Right cardiac atrium (tissue), 5 donors: ENCODE data around the gene IL17C. TPM values are rescaled to one million over a fixed set of nuclear protein-coding genes. Genes with fewer than 3 reads are reported as not detected.
A peak's percentile ranks its signal among the peaks of the same experiment; 100 is the strongest.
"Not testable (repeated sequence)": the region's sequence is repeated elsewhere in the genome, so short reads cannot be mapped to it uniquely, and the experiment has no call there.

Source experiments
- ATAC-seq, 2 donors: fragments of 200-7000 bp; cut with Tn5 transposase; one replicate each; pipeline versions ENCODE4 v1.8.0 to v1.9.1; 2020; ENCODE audit warnings: moderate library complexity in 2 of 2, mild to moderate bottlenecking in 1 of 2
- DNase-seq, 3 donors: peaks; one replicate each; pipeline ENCODE4 v3.0.0-alpha.2; 2020
- H3K27ac ChIP-seq: one replicate; pipeline ENCODE4 v1.5.1; 2013; ENCODE audit warnings: mild to moderate bottlenecking, low read length, control low read depth, moderate library complexity
- H3K27me3 ChIP-seq: one replicate; pipeline ENCODE4 v1.6.1; 2013; ENCODE audit not compliant: control insufficient read depth, insufficient read depth
- H3K4me1 ChIP-seq: one replicate; pipeline ENCODE4 v1.6.1; 2013; ENCODE audit warnings: low read length; ENCODE audit not compliant: control insufficient read depth, insufficient read depth
- H3K4me3 ChIP-seq: one replicate; pipeline ENCODE4 v1.5.1; 2013; ENCODE audit warnings: low read length, control low read depth
- H3K9me3 ChIP-seq: one replicate; pipeline ENCODE4 v1.6.1; 2013; ENCODE audit warnings: low read length; ENCODE audit not compliant: control insufficient read depth
- WGBS: extraction: QIAGEN DNeasy Blood & Tissue Kit; methylation state at CpG from one replicate; pipeline ENCODE4 v1.1.7; 2013; 5-methylcytosine and 5-hydroxymethylcytosine counted together
- intact Hi-C, 4 donors: fragments of 100-400 bp; cut with DNase I; formaldehyde crosslinking; loops; one replicate each; pipeline versions ENCODE4 v1.11.0 to v1.14.0; 2022 to 2023
- polyA plus RNA-seq: library from polyadenylated mRNA; stranded (reverse); fragments of 200-250 nt; gene quantifications from one replicate; pipeline ENCODE4 v1.2.3, GENCODE V29; 2013
- total RNA-seq, 4 donors: library from RNA; stranded (reverse); fragmentation: NEBNext Ultra II Directional; extraction: Animal tissue kit (Norgen Biotek cat#: 25700); gene quantifications; one replicate each; pipeline ENCODE4 v1.2.1, GENCODE V29; 2021
- donor health status: healthy with polysubstance abuse.
- donor health status: DM: no; HTN: yes; CAD: no.
- donor health status: DM: no; HTN: no; CAD: no.
- donor health status: DM: no; HTN: yes; CAD: no; lungs with severe emphysema.
- donor health status: DM: yes; HTN: yes; CAD: no.

IL17C gene
- total and polyA plus RNA-seq, 5 donors = not detected

GRCh38 chr16:88599092-88599733, 39.2 kb upstream of the IL17C start:
- Histone ChIP-seq H3K27ac (peak overlapping the region; percentile 95), H3K9me3 (no peaks in the 10 kb centered on the region), H3K4me3 (no peak overlapping the region), H3K27me3 (no peaks in the 10 kb centered on the region), H3K4me1 (peaks cover 10% of the 10 kb centered on the region)
- WGBS = 57% methylated on average over 14 of the region's 14 CpGs
- ATAC-seq = peak; percentile 83 to 91
- peak; percentile 84 to 94 (median 94) for DNase-seq
- intact Hi-C loops = no loop called here

- Histone ChIP-seq H3K4me3 (no peak overlapping the region), H3K4me1 (peaks cover 8% of the 10 kb centered on the region), H3K9me3 (no peaks in the 10 kb centered on the region), H3K27ac (peak overlapping the region; percentile 83), H3K27me3 (no peaks in the 10 kb centered on the region)
- intact Hi-C loops = no loop called here
- DNase-seq (peak; percentile 57 to 83 (median 67)), ATAC-seq (peak; percentile 3 to 35)
- 73% methylated on average over 25 of the region's 25 CpGs for WGBS
Measured at GRCh38 chr16:88599825-88600538, 38.4 kb upstream of the IL17C start.

GRCh38 chr16:88600539-88600896, 37.9 kb upstream of the IL17C start:
- Histone ChIP-seq H3K9me3 (no peaks in the 10 kb centered on the region), H3K4me1 (peaks cover 8% of the 10 kb centered on the region), H3K27ac (peak overlapping the region; percentile 83), H3K27me3 (no peaks in the 10 kb centered on the region), H3K4me3 (no peak overlapping the region)
- DNase-seq = no peak
- intact Hi-C loops = no loop called here
- no peak for ATAC-seq
- WGBS = 93% methylated on average over 6 of the region's 6 CpGs

GRCh38 chr16:88601313-88602036, 36.9 kb upstream of the IL17C start:
- Histone ChIP-seq H3K4me1 (peaks cover 8% of the 10 kb centered on the region), H3K27me3 (no peaks in the 10 kb centered on the region), H3K9me3 (no peaks in the 10 kb centered on the region), H3K27ac (no peak overlapping the region), H3K4me3 (no peak overlapping the region)
- DNase-seq = no peak
- WGBS = 90% methylated on average over 9 of the region's 9 CpGs
- intact Hi-C loops = no loop called here
- ATAC-seq = no peak

- Histone ChIP-seq H3K9me3 (no peaks in the 10 kb centered on the region), H3K4me1 (peaks cover 8% of the 10 kb centered on the region), H3K4me3 (no peak overlapping the region), H3K27me3 (no peaks in the 10 kb centered on the region), H3K27ac (no peak overlapping the region)
- DNase-seq (no peak), ATAC-seq (no peak)
- intact Hi-C loops = no loop called here
- 89% methylated on average over 7 of the region's 7 CpGs for WGBS
Measured at GRCh38 chr16:88602091-88602490, 36.3 kb upstream of the IL17C start.

- H3K4me1 ChIP-seq = no peaks in the 10 kb centered on the region
- no peaks in the 10 kb centered on the region for H3K9me3 ChIP-seq
- H3K27me3 ChIP-seq = no peaks in the 10 kb centered on the region
- peak in 1 of 2 donors; percentile 26 for ATAC-seq
- H3K4me3 ChIP-seq = no peak overlapping the region
- H3K27ac ChIP-seq = no peak overlapping the region
- DNase-seq = no peak
- 65% methylated on average over 20 of the region's 20 CpGs for WGBS
- intact Hi-C loops = no loop called here
Measured at GRCh38 chr16:88605186-88606147, 32.9 kb upstream of the IL17C start.

- Histone ChIP-seq H3K27me3 (no peaks in the 10 kb centered on the region), H3K9me3 (no peaks in the 10 kb centered on the region), H3K4me1 (no peaks in the 10 kb centered on the region), H3K27ac (no peak overlapping the region), H3K4me3 (no peak overlapping the region)
- ATAC-seq = no peak
- DNase-seq = no peak
- intact Hi-C loops = no loop called here
- 90% methylated on average over 17 of the region's 17 CpGs for WGBS
Measured at GRCh38 chr16:88606148-88606757, 32.1 kb upstream of the IL17C start.

- WGBS = 82% methylated on average over 6 of the region's 6 CpGs
- Histone ChIP-seq H3K4me3 (no peak overlapping the region), H3K9me3 (no peaks in the 10 kb centered on the region), H3K4me1 (no peaks in the 10 kb centered on the region), H3K27ac (no peak overlapping the region), H3K27me3 (no peaks in the 10 kb centered on the region)
- DNase-seq (no peak), ATAC-seq (no peak)
- intact Hi-C loops = no loop called here
Measured at GRCh38 chr16:88608076-88608475, 30.3 kb upstream of the IL17C start.

GRCh38 chr16:88609426-88609825, 28.9 kb upstream of the IL17C start:
- H3K27ac ChIP-seq, H3K4me3 ChIP-seq, ATAC-seq, DNase-seq, intact Hi-C loops, H3K27me3 ChIP-seq, H3K9me3 ChIP-seq, H3K4me1 ChIP-seq: not testable (repeated sequence)
- WGBS = 95% methylated on average over 8 of the region's 8 CpGs

- no peaks in the 10 kb centered on the region for H3K27me3 ChIP-seq
- no peaks in the 10 kb centered on the region for H3K4me1 ChIP-seq
- DNase-seq = no peak
- intact Hi-C loops = no loop called here
- no peak for ATAC-seq
- H3K27ac ChIP-seq = no peak overlapping the region
- WGBS = 90% methylated on average over 6 of the region's 6 CpGs
- H3K9me3 ChIP-seq = no peaks in the 10 kb centered on the region
- no peak overlapping the region for H3K4me3 ChIP-seq
Measured at GRCh38 chr16:88610080-88610479, 28.3 kb upstream of the IL17C start.
